GM12878 (cell line): ENCODE measurements around the gene ARHGEF18. TPM values are rescaled to one million over a fixed set of nuclear protein-coding genes. Genes with fewer than 3 reads are reported as not detected.

Experiments
- ATAC-seq: fragments of 200-7000 bp; cut with Tn5 transposase; 3 replicates; pipeline ENCODE4 v1.9.1; 2020; ENCODE audit warnings: mild to moderate bottlenecking, moderate library complexity
- BruUV-seq: library from RNA; stranded (reverse); fragments of 400-500 nt; replicated peaks from 2 replicates; lab custom pipeline; 2021; lab: Mats Ljungman, UMichigan
- CTCF ChIA-PET: fragments of 300-600 bp; sonication (Branson Sonifier 250); formaldehyde crosslinking; extraction: SDS; loops from one replicate; lab custom pipeline; 2021; ENCODE audit warnings: inconsistent platforms; lab: Yijun Ruan, JAX
- POLR2A ChIA-PET: fragments of 350-600 bp; formaldehyde crosslinking; extraction: SDS; loops from one replicate; lab custom pipeline; 2021; ENCODE audit warnings: inconsistent platforms; lab: Charles Lee
- RAD21 ChIA-PET: fragments of 300-600 bp; sonication (Branson Sonifier 250); formaldehyde crosslinking; loops from one replicate; lab custom pipeline; 2023; ENCODE audit warnings: antibody characterized with exemption; ENCODE audit not compliant: unreplicated experiment; lab: Charles Lee
- SMC1A ChIA-PET: fragments of 300-600 bp; sonication (Branson Sonifier 250); formaldehyde crosslinking; loops from one replicate; lab custom pipeline; 2023; ENCODE audit not compliant: unreplicated experiment, uncharacterized antibody; lab: Charles Lee
- DNase-seq: peaks from one replicate; pipeline ENCODE4 v3.0.0-alpha.2; 2011; ENCODE audit warnings: low read depth, low spot score
- FAIRE-seq: peaks from 3 replicates; lab custom pipeline; 2011; peaks lifted over from hg19 to GRCh38; lab: Jason Lieb, UNC
- H2AFZ ChIP-seq: 2 replicates; pipeline ENCODE4 v1.6.0; 2011; ENCODE audit warnings: low read depth, low read length, control low read depth; ENCODE audit not compliant: control insufficient read depth
- H3K27ac ChIP-seq: 2 replicates; pipeline ENCODE4 v1.5.1; 2011; ENCODE audit warnings: control low read depth; ENCODE audit not compliant: control insufficient read depth, insufficient read depth
- H3K27me3 ChIP-seq, 2 experiments: replicated peaks in 1 of 2; 2 replicates each; pipeline versions ENCODE4 v1.6.0 to v1.6.1; 2011; ENCODE audit warnings: low read length in 1 of 2; ENCODE audit not compliant: control insufficient read depth in 2 of 2, insufficient read depth in 2 of 2
- H3K36me3 ChIP-seq, 2 experiments: 2 replicates each; pipeline ENCODE4 v1.5.1; 2011; ENCODE audit warnings: low read length in 1 of 2; ENCODE audit not compliant: control insufficient read depth in 2 of 2, insufficient read depth in 2 of 2
- H3K4me1 ChIP-seq: 2 replicates; pipeline ENCODE4 v1.6.1; 2011; ENCODE audit warnings: mild to moderate bottlenecking, low read length, moderate library complexity, mixed read lengths; ENCODE audit not compliant: control insufficient read depth, insufficient read depth
- H3K4me2 ChIP-seq: 2 replicates; pipeline ENCODE4 v1.6.0; 2011; ENCODE audit warnings: control low read depth; ENCODE audit not compliant: control insufficient read depth, insufficient read depth
- H3K4me3 ChIP-seq: fragments of 200-600 bp; sonication (generic); 2 replicates; pipeline ENCODE4 v1.5.1; 2016
- H3K79me2 ChIP-seq: 2 replicates; pipeline ENCODE4 v1.6.0; 2011; ENCODE audit warnings: low read length; ENCODE audit not compliant: control insufficient read depth, insufficient read depth
- H3K9ac ChIP-seq: 2 replicates; pipeline ENCODE4 v1.8.0; 2011; ENCODE audit warnings: low read length, control low read depth, mixed read lengths; ENCODE audit not compliant: control insufficient read depth, insufficient read depth
- H3K9me3 ChIP-seq: replicated peaks from 3 replicates; pipeline ENCODE4 v1.5.1; 2011; ENCODE audit warnings: mild to moderate bottlenecking, low read length; ENCODE audit not compliant: control insufficient read depth, insufficient read depth
- H4K20me1 ChIP-seq: 2 replicates; pipeline ENCODE4 v1.6.0; 2011; ENCODE audit not compliant: control insufficient read depth, insufficient read depth
- BCL11A ChIP-seq: IDR thresholded peaks from 2 replicates; pipeline ENCODE4 v1.6.1; 2011; ENCODE audit warnings: low read depth, low read length
- BHLHE40 ChIP-seq, 2 experiments: fragments of 450-650 bp in 1 of 2; IDR thresholded peaks; 2 replicates each; pipeline ENCODE4 v1.6.1; 2011 to 2017; ENCODE audit warnings: low read depth in 2 of 2, borderline replicate concordance in 1 of 2, improper control_type of control experiment in 1 of 2, low read length in 1 of 2, mild to moderate bottlenecking in 1 of 2
- CHD4 ChIP-seq: fragments of 200-600 bp; sonication (generic); IDR thresholded peaks from 2 replicates; pipeline ENCODE4 v1.6.1; 2016; ENCODE audit warnings: mild to moderate bottlenecking
- CTCF ChIP-seq, 3 experiments: IDR thresholded peaks in 2 of 3; conservative IDR thresholded peaks in 1 of 3; 2 replicates each; pipeline ENCODE4 v1.5.1; 2011; ENCODE audit warnings: low read depth in 3 of 3, low read length in 3 of 3, mild to moderate bottlenecking in 3 of 3, control low read depth in 2 of 3, moderate library complexity in 2 of 3, inconsistent platforms in 1 of 3, mixed read lengths in 1 of 3; ENCODE audit not compliant: control insufficient read depth in 2 of 3, insufficient read depth in 1 of 3; ENCODE audit errors: extremely low read depth in 1 of 3
- FOXK2 ChIP-seq: fragments of 450-650 bp; IDR thresholded peaks from 2 replicates; pipeline ENCODE4 v1.6.1; 2017; ENCODE audit warnings: mild to moderate bottlenecking, moderate library complexity
- LARP7 ChIP-seq: fragments of 450-650 bp; IDR thresholded peaks from 2 replicates; pipeline ENCODE4 v1.6.1; 2017; ENCODE audit warnings: mild to moderate bottlenecking
- PAX5 ChIP-seq: IDR thresholded peaks from 2 replicates; pipeline ENCODE4 v1.6.1; 2011; ENCODE audit warnings: low read depth, low read length, borderline replicate concordance
- POLR2A ChIP-seq: IDR thresholded peaks from 2 replicates; pipeline ENCODE4 v1.6.1; 2011; ENCODE audit warnings: low read depth, mild to moderate bottlenecking, low read length
- RAD21 ChIP-seq: IDR thresholded peaks from 2 replicates; pipeline ENCODE4 v1.6.1; 2011; ENCODE audit warnings: mild to moderate bottlenecking, low read depth, low read length, moderate library complexity; ENCODE audit not compliant: insufficient read depth
- SMC3 ChIP-seq: IDR thresholded peaks from 2 replicates; pipeline ENCODE4 v1.6.1; 2011; ENCODE audit warnings: low read length, improper control_type of control experiment, borderline replicate concordance
- SP1 ChIP-seq: IDR thresholded peaks from one replicate; pipeline ENCODE4 v1.6.1; 2011; ENCODE audit warnings: low read depth, low read length
- SUZ12 ChIP-seq: fragments of 200-600 bp; sonication (generic); IDR thresholded peaks from one replicate; pipeline ENCODE4 v1.6.1; 2018; ENCODE audit warnings: antibody characterized with exemption, mild to moderate bottlenecking; ENCODE audit not compliant: unreplicated experiment
- USF1 ChIP-seq: IDR thresholded peaks from 2 replicates; pipeline ENCODE4 v1.6.1; 2011; ENCODE audit warnings: borderline replicate concordance, low read depth, mild to moderate bottlenecking, moderate library complexity, mixed read lengths, low read length; ENCODE audit not compliant: insufficient read depth; ENCODE audit errors: extremely low read length
- WGBS: methylation state at CpG from one replicate; pipeline ENCODE4 v1.1.6; 2016; ENCODE audit warnings: low lambda C conversion rate; ENCODE audit not compliant: insufficient replicate concordance, insufficient coverage; ENCODE audit errors: missing lambda C conversion rate; 5-methylcytosine and 5-hydroxymethylcytosine counted together
- in situ Hi-C: fragments of 300-500 bp; cut with MboI; formaldehyde crosslinking; loops from 9 replicates; pipeline ENCODE4 v1.14.3; 2018; ENCODE audit warnings: mixed read lengths
- intact Hi-C: fragments of 100-400 bp; cut with micrococcal nuclease; formaldehyde crosslinking; loops from one replicate; pipeline ENCODE4 v1.14.2; 2022; ENCODE audit not compliant: unreplicated experiment
- polyA plus RNA-seq, 11 experiments: library from polyadenylated mRNA; depleted of rRNA in 4 of 11; unstranded in 6 of 11; stranded (reverse) in 5 of 11; fragments of >200 nt; fragmentation: Nextera tagmentation in 4 of 11; fragmentation: Illumina TruSeq in 1 of 11; extraction: Ambion mirVana in 4 of 11; extraction: Trizol in 1 of 11; gene quantifications; 1 replicate in 1 of 11; 2 replicates in 10 of 11; pipeline versions ENCODE4 v1.2.1 to v1.2.3, GENCODE V29; 2011 to 2016; ENCODE audit warnings: inconsistent platforms in 2 of 11, missing spikeins in 2 of 11, low read depth in 1 of 11
- total RNA-seq, 4 experiments: library from RNA; depleted of rRNA in 3 of 4; stranded (reverse); fragments of >200 nt in 3 of 4; fragmentation: Illumina TruSeq in 1 of 4; extraction: Trizol in 1 of 4; gene quantifications; 2 replicates each; pipeline versions ENCODE4 v1.2.1 to v1.2.3, GENCODE V29; 2013 to 2021
- TF ChIP-seq, protein P1 (sequence below): IDR thresholded peaks from 2 replicates; pipeline ENCODE4 v1.6.1; 2012; ENCODE audit warnings: low read depth, low read length, improper control_type of control experiment
- TF ChIP-seq, protein P2 (sequence below): IDR thresholded peaks from 2 replicates; pipeline ENCODE4 v1.6.1; 2011; ENCODE audit warnings: low read depth, low read length, improper control_type of control experiment, borderline replicate concordance

Gene ARHGEF18
- total and polyA plus RNA-seq, 10 of the 15 experiments (the other 5 are each of a cell fraction or from before 2014, with no cell fraction given): 0.31 to 32.3 (median 13.4) TPM

- Histone ChIP-seq H2AFZ (no peak overlapping the region; the same call in 1 of the 2 replicates), H3K36me3 (peaks cover 0 to 2% of the 10 kb centered on the region in 2 experiments; a peak in 2 of 4 replicates), H3K9me3 (no peaks in the 10 kb centered on the region; the same call in 1 of the 3 replicates), H3K79me2 (no peaks in the 10 kb centered on the region), H3K4me2 (peak overlapping the region; percentile 97), H3K9ac (no peak overlapping the region; the same call in 1 of the 2 replicates), H3K4me1 (peaks cover 18% of the 10 kb centered on the region), H3K4me3 (no peak overlapping the region), H4K20me1 (no peaks in the 10 kb centered on the region), H3K27me3 (no peaks in the 10 kb centered on the region), H3K27ac (peak overlapping the region; percentile 78)
- ChIA-PET SMC1A (interaction anchor here (0.9 to 4.1 kb wide), 7 partner anchors 12 to 414 kb away, joined by 3 to 40 read pairs (median 7); no protein-coding TSS in a partner anchor), RAD21 (interaction anchor here (1.0 to 2.8 kb wide), 7 partner anchors 13 to 295 kb away, joined by 3 to 13 read pairs (median 4); partner anchors contain the start of genes ARHGEF18 and TRAPPC5), CTCF (interaction anchor here (0.6 to 2.5 kb wide), 9 partner anchors 12 to 294 kb away, joined by 3 to 14 read pairs (median 8); partner anchors contain the start of genes ARHGEF18 and TRAPPC5), POLR2A (interaction anchor here (0.6 to 2.3 kb wide), 9 partner anchors 9 to 185 kb away, joined by 3 to 34 read pairs (median 4); partner anchors contain the start of gene ARHGEF18)
- ATAC-seq (peak; percentile 65), DNase-seq (no peak), FAIRE-seq (no peak)
- WGBS: 74% methylated on average over 9 of the region's 9 CpGs
- intact Hi-C loops: loop anchor here (5.0 to 10.0 kb wide), 3 partner anchors 39 to 408 kb away; partner anchors contain the start of genes ARHGEF18 and MCEMP1
- TF ChIP-seq CTCF (IDR thresholded peaks at IDR 0.05 in 2 of 3, conservative IDR thresholded peaks at IDR 0.05 in 1 of 3; ENCODE audit: control insufficient read depth in 2 of 3, extremely low read depth in 1 of 3, insufficient read depth in 1 of 3, low read depth in 3 of 3, low read length in 3 of 3) (peak in 2 of 3 experiments; percentile 14 to 54; a peak in 2 of 6 replicates), BCL11A (no peak), POLR2A (no peak), USF1 (peak; percentile 35), SUZ12 (no peak), LARP7 (peak; percentile 41; the same call in 1 of the 2 replicates), CHD4 (no peak), RAD21 (peak; percentile 46), FOXK2 (no peak), BHLHE40 (IDR thresholded peaks at IDR 0.05; ENCODE audit: borderline replicate concordance in 1 of 2, low read depth in 2 of 2, low read length in 1 of 2) (peak in 1 of 2 experiments; percentile 14; a peak in 1 of 4 replicates), SP1 (no peak), SMC3 (peak; percentile 19; the same call in 1 of the 2 replicates), PAX5 (no peak)
- TF ChIP-seq, protein P1, sequence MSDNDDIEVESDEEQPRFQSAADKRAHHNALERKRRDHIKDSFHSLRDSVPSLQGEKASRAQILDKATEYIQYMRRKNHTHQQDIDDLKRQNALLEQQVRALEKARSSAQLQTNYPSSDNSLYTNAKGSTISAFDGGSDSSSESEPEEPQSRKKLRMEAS: 0 out of 2 replicates have a peak, but pooled peaks have one; percentile 18
- TF ChIP-seq, protein P2, sequence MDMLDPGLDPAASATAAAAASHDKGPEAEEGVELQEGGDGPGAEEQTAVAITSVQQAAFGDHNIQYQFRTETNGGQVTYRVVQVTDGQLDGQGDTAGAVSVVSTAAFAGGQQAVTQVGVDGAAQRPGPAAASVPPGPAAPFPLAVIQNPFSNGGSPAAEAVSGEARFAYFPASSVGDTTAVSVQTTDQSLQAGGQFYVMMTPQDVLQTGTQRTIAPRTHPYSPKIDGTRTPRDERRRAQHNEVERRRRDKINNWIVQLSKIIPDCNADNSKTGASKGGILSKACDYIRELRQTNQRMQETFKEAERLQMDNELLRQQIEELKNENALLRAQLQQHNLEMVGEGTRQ: peak; percentile 4; the same call in 1 of the 2 replicates
- no TSS peak for BruUV-seq
- in situ Hi-C loops: no loop called here
Measured at GRCh38 chr19:7386308-7386707, 37.6 kb downstream of the ARHGEF18 start.
